NK-92 (cell line): ENCODE measurements around the gene PSMA1.
A peak's percentile ranks its signal among the peaks of the same experiment; 100 is the strongest.
"Not testable (repeated sequence)": the region's sequence is repeated elsewhere in the genome, so short reads cannot be mapped to it uniquely, and the experiment has no call there.

ENCODE experiments used
- DNase-seq: peaks from one replicate; lab custom pipeline; 2025; ENCODE audit not compliant: unreplicated experiment; lab: John Stamatoyannopoulos, UW

Gene PSMA1

DNA sequence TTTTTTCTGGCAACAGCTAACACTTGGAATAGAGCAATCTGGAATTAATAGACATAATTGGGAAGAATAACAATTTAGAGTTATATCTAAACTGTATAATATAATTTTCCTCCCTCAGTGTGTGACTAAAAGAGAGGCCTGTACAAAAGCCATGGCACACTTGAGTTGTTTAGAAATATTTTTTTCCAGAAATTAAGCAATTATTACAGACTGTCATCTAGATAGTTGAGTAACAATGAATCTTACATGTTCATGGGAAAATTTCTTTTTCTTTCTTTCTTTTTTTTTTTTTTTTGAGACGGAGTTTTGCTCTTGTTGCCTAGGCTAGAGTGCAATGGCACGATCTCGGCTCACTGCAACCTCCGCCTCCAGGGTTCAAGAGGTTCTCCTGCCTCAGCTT lies 15.0 kb upstream of the PSMA1 start:
- not testable (repeated sequence) for DNase-seq

DNA sequence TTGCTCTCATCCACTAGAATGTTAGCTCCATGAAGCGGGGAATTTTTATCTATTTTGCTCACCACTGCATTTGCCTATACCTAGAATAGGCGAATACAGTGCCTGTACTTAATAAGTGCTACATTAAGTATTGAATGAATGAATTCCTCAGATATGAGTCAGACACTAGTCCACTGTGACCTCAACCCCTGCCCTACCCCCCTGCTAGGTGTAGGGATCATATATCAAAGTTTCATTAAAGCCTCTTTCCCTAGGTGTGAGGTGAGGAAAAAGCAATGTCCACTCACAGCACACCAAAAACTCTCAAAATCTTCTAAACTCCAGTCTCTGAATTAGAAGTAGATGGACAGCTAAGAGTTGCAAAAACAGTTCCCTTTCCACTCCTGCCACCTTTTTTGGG lies 9.8 kb upstream of the PSMA1 start:
- no peak for DNase-seq

DNA sequence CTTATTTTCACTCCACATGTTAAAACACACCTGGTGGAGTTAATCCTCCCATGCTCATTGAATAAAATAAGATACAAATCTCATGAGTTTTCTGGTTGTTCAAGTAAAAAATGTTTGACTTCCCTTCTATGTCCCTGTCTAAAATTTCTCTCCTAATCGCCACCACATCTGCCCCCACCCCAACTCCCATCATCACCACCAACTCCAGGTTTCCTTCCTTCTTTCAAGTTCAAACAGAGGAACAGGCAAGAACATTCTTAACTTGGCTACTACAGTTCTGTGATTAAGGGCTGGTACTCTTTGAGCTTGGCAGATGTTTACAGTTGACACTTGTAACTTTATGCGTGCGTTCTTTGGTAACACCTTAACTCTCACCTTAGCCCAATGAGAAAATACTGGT lies 9.1 kb upstream of the PSMA1 start:
- no peak for DNase-seq

DNA sequence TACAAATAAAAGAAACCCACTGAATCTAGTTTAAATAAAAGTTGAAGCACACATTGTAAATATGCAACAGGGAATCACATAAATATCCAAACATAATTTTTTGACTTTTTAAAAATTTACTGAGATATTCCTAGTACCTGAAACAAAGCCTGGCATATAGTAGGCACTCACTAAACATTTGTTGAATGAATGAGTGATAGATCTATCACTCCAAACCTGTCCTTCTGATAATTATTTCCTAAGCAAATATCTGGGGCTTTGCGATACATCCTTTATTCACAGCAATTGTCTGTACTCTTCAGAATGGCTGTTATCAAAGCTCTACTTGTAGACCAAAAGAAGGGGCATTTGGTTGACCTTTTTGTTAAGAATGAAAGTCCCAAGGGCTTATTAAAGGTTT lies 2.6 kb upstream of the PSMA1 start:
- DNase-seq = no peak

DNA sequence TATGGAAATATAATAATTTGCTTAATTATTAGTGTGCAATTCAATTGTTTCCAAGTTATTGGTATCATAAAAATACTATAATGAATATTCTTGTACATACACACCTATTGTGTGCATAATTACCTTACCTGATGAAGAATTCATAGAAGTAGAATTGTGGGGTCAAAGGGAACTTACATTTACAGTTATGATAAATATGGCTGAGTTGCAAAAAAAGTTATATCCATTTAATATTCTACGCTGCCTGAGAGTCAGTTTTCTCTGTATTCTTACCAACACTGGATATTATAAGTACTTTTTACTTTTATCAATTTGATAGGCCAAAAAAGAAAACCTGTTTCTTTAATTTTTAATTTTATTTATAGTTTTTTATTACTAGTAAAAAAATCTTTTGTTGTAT lies 2.1 kb upstream of the PSMA1 start:
- no peak for DNase-seq

DNA sequence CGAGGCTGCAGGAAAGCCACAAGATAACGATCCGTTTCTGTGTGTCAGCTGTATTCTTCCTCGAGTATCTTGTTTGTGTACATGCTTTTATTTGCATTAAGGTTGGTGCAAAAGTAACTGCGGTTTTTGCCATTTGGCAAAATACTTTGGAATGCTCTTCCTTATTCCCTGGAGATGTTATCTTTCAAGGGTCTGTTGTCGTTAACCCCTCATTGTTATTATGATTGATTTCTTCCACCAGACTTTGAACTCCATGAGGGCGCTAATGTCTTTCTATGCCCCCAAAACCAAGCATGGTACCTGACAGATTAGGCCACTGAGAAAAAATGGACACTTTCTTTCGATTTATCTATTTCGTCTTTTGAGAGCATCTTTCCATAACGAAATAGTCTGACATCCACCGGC lies 563 bp upstream of the PSMA1 start:
- no peak for DNase-seq

DNA sequence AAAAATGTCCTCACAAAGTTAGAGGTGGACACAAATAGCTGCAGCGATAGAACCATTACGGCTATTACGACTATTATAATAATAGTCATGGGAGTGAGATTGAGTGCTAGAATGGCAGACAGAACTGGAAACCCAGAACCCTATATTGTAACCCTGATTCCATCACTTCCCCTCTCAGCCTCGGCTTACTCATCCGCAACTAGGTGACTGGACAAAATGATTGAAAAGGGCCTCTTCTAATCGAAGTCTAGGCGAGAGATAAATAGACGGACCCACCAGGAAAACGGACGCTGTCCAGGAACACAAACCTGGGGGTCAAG lies 629 bp downstream of the PSMA1 start:
- no peak for DNase-seq

DNA sequence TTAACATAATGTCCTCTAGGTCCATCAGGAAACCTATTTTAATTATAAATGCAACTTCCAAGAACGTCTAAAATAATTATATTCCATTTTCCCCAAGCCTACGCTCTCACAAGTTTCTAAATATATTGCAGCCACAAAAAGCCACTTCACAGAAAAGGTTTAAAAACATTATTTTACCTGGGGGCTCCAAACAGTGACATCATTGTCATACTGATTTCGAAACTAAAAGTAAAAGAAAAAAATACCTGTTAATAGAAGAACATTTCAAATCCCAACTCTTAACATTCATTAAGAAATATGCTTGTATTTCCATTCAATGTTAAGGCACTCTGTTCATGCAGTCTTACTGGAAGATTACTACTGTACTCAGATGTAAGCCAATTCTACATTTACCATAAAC lies 1.4 kb downstream of the PSMA1 start:
- no peak for DNase-seq

DNA sequence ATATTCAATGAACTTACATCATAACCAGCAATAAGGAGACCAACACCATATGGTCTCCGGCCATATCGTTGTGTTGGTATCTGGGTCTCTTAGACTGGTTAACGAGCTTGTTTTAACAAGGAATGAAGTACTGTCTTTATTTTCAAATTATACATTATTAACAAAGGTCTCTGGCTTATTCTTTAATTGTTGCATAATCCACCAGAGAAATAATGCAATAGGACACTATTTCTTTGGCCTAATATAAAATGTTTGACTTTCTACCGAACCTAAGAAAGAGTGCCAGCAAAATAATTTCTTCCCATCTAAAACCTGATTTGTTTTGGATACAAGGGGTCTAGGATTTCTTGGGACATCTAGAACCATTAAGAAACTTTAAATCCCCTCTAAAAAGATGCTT lies 6.4 kb downstream of the PSMA1 start:
- no peak for DNase-seq

DNA sequence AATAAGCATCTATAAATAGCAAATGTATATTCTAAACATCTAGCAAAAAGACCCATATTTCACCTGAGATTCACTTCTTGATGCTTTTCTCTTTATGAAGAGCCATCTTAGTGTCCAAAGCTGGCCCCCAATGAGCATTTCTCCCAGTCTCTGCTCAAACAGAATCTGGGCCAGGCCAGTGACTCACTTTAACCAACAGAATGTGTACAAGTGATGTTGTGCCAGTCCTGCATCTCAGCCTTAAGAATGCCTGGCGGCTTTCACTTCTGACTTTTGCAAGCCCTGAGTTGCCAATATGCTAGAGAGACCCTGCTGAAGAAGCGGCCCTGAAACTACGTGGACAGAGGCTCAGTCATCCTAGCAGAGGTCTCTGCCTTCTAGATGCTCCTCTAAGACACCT lies 13.7 kb downstream of the PSMA1 start:
- no peak for DNase-seq

DNA sequence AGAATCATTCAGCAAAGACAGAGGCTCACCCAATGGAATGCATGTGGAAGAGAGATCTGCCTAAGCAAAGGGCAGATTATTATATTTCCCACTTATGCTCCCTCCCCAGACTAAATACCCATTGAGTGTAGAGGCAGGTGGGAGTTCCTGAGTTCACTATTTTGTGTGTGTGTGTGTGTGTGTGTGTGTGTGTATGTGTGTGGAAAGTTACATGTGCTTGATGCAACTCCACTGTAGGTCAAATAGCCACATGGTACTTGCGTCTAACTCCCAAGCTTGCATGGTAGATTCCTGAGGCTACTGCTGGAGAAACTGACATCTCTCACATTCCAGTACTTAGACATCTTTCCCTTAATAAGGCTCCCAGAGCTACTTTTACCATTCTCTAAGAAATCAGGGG lies 17.2 kb downstream of the PSMA1 start:
- DNase-seq = no peak

DNA sequence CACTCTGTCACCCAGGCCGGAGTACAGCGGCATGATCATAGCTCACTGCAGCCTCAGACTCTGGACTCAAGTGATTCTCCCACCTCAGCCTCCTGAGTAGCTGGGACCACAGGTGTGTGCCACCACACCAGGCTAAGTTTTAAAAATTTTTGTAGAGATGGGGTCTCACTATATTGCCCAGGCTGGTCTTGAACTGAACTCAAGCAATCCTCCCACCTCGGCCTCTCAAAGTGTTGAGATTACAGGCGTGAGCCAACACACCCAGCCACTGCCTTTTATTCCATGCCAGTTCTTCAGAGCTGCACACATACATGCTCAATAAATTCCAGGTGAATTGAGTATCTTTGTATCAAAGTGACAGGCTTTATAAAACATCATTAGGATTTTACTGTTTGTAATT lies 18.1 kb downstream of the PSMA1 start:
- DNase-seq = no peak

DNA sequence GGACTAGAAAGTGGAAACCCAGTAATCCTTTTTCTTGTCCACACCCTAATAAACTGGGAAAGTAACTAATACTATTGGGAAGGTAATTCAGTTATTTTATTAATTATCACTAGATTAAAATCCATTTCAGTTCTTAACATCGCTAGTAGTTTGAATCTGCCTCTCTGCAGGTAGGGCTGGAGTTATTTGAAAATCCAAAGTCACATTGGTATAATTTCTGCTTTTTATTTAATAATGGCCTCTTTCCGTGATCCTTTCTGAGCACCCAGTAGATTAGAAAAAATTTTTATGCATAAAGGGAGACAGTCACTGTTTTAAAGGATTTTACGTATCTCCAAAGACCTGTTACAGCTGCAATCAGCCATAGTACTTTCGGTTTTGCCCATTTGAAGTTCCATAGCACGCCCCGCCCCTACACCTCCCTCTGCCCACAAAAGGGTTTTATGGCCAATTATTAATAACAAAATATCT lies 20.0 kb downstream of the PSMA1 start:
- peak; percentile 2 for DNase-seq

DNA sequence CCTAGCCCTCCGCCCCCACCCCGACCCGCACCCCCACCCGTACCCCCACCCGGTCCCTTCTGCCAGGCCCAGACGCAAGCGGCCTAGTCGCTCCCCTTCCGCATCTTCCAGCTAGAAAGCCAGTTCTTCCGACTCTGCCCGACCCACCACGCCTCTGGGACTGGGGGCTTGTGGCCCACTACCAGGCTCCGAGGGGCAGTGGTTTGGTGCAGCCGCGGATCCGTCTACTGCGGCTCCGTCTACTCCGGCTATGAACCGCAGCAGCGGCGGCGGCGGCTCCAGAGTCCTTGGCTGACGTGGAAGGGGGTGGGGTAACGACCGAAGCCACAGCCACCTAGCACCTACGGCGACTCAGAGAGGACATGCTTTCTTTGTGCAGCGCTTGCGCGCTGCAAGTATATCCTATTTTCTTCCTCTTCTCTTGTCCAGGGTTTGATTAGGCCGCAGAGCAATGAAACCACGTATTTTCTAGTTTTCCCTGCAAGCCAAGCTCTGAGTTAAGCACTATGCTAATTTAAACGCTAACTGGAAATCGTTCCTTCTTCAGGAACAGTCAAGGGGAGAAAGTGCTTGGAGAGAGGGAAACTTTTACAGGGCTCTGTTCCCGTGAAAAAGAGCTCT lies 20.5 kb downstream of the PSMA1 start, which contains the start of gene COPB1:
COPB1 (minus strand) TSS at position 252 of the 621 bp plus-strand sequence. CDS start 883 bp downstream, outside the sequence.
- peak; percentile 60 for DNase-seq

DNA sequence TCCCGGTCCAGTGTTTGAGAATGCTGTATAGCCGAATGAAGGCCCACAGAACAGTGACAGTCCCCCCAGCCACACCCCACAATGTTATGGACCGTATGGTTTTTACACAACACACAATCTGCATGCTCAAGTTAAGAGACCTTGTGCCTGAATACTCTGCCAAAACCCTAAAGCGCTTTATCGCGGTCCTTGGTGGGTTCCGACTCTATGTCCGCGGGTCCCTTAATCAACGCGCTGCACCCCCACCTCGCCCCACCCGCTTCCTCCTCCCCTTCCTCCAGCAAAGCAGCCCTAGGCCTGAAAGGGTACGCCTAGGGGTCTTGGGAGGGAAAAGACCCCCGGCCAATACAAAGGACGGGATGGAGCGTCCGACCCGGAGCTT lies 21.0 kb downstream of the PSMA1 start:
- no peak for DNase-seq

DNA sequence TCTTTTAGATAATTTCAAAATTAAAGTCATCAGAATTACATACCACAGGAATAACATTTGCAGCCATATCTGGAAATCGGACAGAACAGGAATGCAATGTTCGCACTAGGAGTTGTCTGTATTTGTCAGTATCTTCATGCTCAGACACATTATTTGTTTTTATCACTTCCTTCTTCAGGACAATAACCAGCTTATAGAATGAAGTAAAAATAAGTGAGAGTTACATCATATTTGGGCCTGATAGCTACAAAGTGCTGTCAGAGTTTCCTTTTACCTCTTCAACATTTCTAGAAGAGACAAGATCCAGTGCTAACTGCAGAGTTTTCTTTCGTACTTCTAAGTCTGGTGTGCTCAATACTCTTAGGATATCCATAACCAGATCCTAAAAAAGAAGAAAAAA lies 39.5 kb downstream of the PSMA1 start:
- no peak for DNase-seq

DNA sequence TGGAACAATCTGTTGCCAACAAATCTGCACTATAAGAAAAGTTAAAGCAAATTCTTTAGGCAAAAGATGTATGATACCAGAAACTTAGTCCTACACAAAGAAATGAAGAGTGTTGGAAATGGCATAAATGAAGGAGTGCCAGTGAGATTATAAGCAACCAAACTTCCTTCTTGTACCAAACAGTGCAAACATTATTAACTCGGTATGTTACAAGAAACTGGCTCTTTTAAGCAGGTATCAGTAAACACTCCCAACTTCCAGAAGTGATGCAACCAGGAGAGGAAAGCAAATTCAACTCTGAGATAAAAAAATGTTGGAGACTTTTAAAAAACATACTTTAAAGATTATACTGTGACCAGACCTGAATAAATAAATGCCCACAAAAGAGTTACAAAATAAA lies 49.1 kb downstream of the PSMA1 start:
- no peak for DNase-seq

DNA sequence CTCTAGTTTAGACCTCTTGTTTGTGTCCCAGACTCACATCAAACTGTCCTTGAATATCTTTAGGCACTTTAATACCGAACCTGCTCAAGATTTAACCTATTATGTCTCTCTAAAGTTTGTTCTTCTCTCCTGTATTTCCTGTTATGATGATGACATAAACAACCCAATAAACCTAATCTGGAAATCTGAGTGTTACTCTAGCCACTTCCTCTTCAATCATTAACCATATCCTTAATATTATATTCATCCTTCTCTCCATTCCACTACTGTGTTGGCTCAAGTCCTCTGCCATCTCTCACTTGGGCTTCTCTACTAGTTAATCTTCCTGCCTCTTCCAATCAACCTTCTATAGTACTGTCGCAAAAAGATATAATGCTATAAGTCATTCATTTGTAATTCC lies 56.6 kb downstream of the PSMA1 start:
- no peak for DNase-seq

DNA sequence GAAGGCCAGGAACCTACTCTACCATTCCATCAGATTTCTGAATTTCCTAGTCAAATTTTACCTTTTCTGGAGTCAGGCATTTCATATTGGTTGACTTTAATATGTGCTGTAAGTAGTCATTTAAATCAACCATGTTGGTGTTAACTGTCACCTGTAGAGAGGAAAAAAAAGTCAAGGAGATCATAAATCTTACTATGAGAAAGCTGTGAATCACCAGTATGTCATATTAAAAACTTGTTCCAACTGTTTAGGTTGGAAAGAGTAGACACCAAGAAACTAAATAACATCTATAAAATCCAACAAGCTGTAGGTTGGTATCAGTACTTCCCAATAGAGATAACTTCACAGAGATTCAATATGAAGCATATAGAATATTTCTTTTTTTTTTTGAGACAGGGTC lies 60.0 kb downstream of the PSMA1 start:
- DNase-seq = no peak

DNA sequence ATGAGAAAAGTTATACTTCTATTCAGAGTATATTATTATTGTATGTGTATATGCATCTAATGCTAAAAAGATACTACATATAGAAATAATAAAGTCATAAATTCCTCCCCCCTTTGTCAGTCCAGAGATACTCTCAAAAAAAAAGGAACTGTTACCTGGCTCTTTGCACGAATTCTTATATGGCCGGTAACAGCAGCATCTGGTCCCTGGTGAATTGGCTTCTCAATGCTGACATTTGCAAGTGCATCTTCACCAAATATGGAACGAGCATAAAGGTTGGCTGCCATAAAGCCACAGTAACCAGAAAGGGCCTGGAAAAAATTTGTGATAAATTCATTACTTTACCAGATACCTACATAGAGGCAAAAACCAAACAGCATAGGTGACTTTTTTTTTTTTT lies 61.8 kb downstream of the PSMA1 start:
- DNase-seq = no peak

DNA sequence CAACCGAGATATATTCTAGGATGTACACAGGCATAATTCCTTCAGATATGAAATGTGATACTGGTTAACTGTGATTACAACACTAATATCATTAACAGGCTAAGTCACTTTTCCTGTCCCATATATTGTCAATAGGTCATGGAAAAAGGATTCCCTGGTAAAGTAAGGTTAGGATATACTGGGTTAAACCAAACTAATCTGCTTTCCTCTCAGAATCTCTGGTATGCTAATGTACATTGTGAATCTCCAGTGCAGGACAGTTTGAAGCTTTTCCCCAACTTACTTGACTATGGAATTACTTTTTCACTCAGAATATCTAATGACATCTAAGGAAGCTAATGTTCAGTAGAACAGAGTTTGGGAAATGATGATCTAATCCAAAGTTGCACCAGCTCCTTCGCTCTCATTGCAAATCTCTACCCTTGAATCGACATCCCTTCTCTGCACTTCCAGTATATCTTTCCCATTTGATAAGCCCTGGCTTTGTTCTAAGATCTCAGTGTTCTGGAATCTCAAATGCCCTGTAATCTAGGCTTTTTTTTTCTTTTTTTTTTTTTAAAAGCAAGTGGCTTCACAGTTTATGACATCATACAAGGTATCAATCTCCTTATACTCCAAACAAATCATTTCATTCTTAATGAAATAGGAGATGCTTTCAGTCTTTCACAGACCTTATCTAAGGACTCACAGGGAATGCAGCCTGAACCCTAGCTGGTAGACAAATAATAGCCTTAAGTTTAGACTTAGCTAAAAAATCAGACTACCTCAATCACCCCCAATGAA lies 64.3 kb downstream of the PSMA1 start:
- DNase-seq = no peak
